Colonic mucosa (tissue), 4 donors: ENCODE results near the gene CLEC11A. TPM values are rescaled to one million over a fixed set of nuclear protein-coding genes. Genes with fewer than 3 reads are reported as not detected.

Experiments used
- DNase-seq: peaks from one replicate; pipeline ENCODE4 v3.0.0-alpha.2; 2020
- H3K27ac ChIP-seq: fragments of 200-600 bp; one replicate; pipeline ENCODE4 v1.8.0; 2021
- H3K27me3 ChIP-seq: fragments of 200-600 bp; one replicate; pipeline ENCODE4 v1.8.0; 2021
- H3K36me3 ChIP-seq: fragments of 200-600 bp; one replicate; pipeline ENCODE4 v1.8.0; 2021
- H3K4me1 ChIP-seq: fragments of 200-600 bp; one replicate; pipeline ENCODE4 v1.8.0; 2021; ENCODE audit warnings: mild to moderate bottlenecking
- H3K4me3 ChIP-seq: fragments of 200-600 bp; one replicate; pipeline ENCODE4 v1.8.0; 2021
- H3K9ac ChIP-seq, 2 donors: one replicate each; pipeline ENCODE4 v1.7.0; 2013; ENCODE audit warnings: control low read depth in 2 of 2, low read depth in 2 of 2, low read length in 2 of 2
- H3K9me3 ChIP-seq: fragments of 200-600 bp; one replicate; pipeline ENCODE4 v1.8.0; 2021
- CTCF ChIP-seq: fragments of 200-600 bp; IDR thresholded peaks from one replicate; pipeline ENCODE4 v1.8.0; 2022; ENCODE audit warnings: antibody characterized with exemption, mild to moderate bottlenecking
- intact Hi-C: fragments of 100-400 bp; cut with DNase I; formaldehyde crosslinking; loops from one replicate; pipeline ENCODE4 v1.14.1; 2022
- total RNA-seq, 2 donors: library from RNA; stranded (reverse); fragmentation: NEBNext Ultra II Directional in 1 of 2; extraction: Animal tissue kit (Norgen Biotek cat#: 25700) in 1 of 2; gene quantifications; one replicate each; pipeline ENCODE4 v1.2.1, GENCODE V29; 2021
- donor health status: healthy.
- donor health status: DM: no; HTN: no; CAD: no.
- donor health status: DM: no; HTN: no; CAD: no.

The CLEC11A gene
- total RNA-seq, 2 donors from 2014 or later, result 4.5 to 5.1 TPM

DNA sequence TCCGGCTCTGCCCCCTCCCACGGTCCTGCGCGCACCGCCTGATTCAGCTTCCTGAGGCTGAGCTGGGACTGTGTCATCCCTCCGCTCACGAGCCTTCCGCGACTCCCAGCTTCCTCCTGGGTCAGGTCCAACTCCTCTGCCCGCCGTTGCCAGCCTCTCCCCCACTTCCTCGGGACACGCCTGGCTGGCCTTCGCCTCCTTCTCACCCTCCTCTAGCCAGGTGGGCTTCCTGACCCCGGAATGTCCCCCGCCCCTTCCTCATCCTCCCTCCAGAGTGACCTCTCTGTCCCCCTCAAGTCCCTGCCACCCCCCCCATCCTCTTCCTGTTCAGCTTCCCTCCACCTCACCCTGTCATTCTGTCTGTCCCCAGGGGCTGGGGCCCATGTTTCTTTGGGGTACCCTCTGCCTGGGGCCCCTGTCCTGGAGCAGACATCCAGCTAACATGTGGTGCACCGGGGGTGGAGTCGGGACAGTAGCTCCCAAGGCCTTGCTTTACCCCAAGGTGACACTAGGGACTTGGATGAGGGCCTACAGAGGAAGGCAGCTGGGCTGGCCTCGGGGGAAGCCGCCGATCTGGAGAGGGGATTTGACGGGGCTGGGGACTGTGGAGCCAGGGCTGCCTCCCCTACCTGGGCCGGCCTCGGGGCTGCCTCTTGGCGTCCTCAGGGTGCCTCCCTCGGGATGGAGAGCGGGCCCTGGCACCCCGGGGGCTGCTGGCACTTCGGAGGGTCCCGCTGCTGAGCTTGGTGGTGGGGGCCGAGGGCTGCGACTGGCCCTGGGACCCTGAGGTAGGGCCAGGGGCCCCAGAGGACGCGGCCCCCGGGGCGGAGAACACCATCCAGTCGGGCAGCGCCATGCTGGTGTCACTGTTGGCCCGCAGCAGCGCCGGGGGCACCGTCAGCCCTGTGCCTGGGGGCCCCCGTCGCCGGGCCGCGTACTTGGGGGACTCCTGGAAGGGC is 20.0 kb upstream of the CLEC11A start:
- Histone ChIP-seq H3K9me3 (no peaks in the 10 kb centered on the region), H3K36me3 (no peaks in the 10 kb centered on the region), H3K4me3 (no peak overlapping the region), H3K27me3 (no peaks in the 10 kb centered on the region), H3K9ac (no peak overlapping the region), H3K27ac (no peak overlapping the region), H3K4me1 (no peaks in the 10 kb centered on the region)
- no peak for TF ChIP-seq CTCF
- intact Hi-C loops, result no loop called here
- DNase-seq, result no peak

GRCh38 chr19:50703915-50704796 is 19.0 kb upstream of the CLEC11A start:
- Histone ChIP-seq H3K9ac (no peak overlapping the region), H3K27me3 (no peaks in the 10 kb centered on the region), H3K4me3 (no peak overlapping the region), H3K27ac (no peak overlapping the region), H3K9me3 (no peaks in the 10 kb centered on the region), H3K4me1 (no peaks in the 10 kb centered on the region), H3K36me3 (no peaks in the 10 kb centered on the region)
- no peak for DNase-seq
- TF ChIP-seq CTCF, result no peak
- intact Hi-C loops, result no loop called here

DNA sequence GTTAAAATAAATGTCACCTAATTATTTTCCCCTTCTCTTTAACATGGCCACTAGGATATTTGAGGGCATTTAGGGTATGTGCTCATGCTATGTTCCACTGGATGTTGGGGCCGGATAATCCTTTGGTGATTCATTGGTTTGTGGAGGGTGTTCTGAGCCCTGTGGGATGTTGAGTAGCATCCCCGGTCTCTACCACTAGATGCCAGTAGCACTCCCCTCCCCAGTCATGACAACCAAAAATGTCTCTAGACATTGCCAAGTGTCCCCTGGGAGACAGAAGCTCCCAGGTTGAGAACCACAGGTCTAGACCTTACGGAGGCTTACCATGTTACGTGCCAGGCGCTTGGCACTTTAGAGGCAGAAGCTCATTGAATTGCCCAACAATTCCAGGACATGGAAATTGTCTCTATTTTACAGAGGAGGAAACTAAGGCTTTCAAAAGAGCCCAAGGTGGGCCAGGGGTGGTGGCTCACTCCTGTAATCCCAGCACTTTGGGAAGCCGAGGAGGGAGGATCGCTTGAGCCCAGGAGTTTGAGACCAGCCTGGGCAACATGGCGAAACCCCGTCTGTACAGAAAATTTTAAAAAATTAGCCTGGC is 17.6 kb upstream of the CLEC11A start:
- Histone ChIP-seq H3K9me3 (no peaks in the 10 kb centered on the region), H3K9ac (no peak overlapping the region), H3K4me1 (no peaks in the 10 kb centered on the region), H3K27ac (no peak overlapping the region), H3K27me3 (no peaks in the 10 kb centered on the region), H3K4me3 (no peak overlapping the region), H3K36me3 (no peaks in the 10 kb centered on the region)
- DNase-seq, result no peak
- TF ChIP-seq CTCF, result peak; percentile 28
- intact Hi-C loops, result loop anchor here (5.0 kb wide), 1 partner anchor 77 kb away; no protein-coding TSS in a partner anchor

GRCh38 chr19:50706387-50706786 is 16.8 kb upstream of the CLEC11A start:
- H3K27me3 ChIP-seq, result no peaks in the 10 kb centered on the region
- H3K36me3 ChIP-seq, result no peaks in the 10 kb centered on the region
- no peak for TF ChIP-seq CTCF
- H3K27ac ChIP-seq, result no peak overlapping the region
- intact Hi-C loops, result loop anchor here (5.0 kb wide), 1 partner anchor 76 kb away; no protein-coding TSS in a partner anchor
- H3K4me1 ChIP-seq, result no peaks in the 10 kb centered on the region
- H3K9me3 ChIP-seq, result no peaks in the 10 kb centered on the region
- DNase-seq, result no peak
- no peak overlapping the region for H3K9ac ChIP-seq
- no peak overlapping the region for H3K4me3 ChIP-seq
